GM18867 (cell line): Measurements from ENCODE around the gene TBX21.
"Not testable (repeated sequence)": the region's sequence is repeated elsewhere in the genome, so short reads cannot be mapped to it uniquely, and the experiment has no call there.

Experiments used
- ATAC-seq: cut with Tn5 transposase; IDR thresholded peaks from one replicate; pipeline ENCODE4 v1.9.1; 2021; ENCODE audit warnings: mild to moderate bottlenecking, moderate library complexity; ENCODE audit not compliant: unreplicated experiment

Gene TBX21

DNA sequence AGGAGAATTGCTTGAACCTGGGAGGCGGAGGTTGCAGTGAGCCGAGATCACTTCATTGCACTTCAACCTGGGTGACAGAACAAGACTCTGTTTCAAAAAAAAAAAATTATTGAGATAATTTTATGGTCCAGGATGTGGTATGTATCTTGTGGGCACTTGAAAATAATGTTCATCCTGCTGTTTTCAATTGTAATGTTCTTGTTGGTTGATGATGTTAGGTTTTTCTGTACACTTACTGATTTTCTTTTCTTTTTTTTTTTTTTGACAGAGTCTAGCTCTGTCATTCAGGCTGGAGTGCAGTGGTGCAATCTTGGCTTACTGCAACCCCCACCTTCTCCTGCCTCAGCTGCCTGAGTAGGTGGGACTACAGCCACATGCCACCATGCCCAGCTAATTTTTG lies 29.7 kb downstream of the TBX21 start:
- no peak for ATAC-seq

DNA sequence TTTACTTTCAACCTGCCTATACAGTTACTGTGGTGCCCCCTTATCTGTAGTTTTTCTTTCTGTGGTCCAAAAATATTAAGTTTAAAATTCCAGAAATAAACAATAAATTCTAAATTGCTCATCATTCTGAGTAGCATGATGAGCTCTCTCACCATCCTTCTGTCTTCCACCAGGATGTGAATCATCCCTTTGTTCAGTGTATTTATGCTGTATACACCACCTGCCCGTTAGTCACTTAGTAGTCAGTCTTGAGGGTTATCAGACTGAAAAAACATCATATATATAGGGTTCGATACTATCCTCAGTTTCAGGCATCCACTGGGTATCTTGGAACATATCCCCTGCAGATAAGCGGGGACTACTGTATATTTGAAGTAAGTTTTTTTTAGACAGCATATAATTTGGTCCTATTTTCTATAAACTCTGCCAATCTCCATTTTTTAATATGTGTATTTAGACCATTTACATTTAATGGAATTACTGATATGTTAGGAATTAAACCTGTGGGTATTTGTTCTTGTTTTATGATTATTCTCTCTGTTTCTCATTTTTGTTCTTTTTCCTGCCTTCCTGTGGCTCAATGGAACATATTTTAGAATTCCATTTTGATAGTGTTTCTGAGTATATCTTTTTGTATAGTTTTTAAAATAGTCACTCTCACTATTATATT lies 31.0 kb downstream of the TBX21 start:
- ATAC-seq: no peak

DNA sequence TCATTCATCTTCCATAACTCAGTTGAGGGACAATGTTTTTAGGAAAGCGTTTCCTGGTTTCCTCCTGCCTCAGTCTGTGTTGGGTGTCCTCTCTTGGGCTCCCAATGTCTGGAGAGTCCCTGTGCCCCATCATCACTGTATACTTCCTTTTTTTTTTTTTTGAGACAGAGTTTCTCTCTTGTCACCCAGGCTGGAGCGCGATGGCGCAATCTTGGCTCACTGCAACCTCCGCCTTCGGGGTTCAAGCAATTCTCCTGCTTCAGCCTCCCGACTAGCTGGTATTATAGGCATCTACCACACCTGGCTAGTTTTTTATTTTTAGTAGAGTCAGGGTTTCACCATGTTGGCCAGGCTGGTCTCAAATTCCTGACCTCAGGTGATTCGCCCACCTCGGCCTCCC lies 40.6 kb downstream of the TBX21 start:
- not testable (repeated sequence) for ATAC-seq

DNA sequence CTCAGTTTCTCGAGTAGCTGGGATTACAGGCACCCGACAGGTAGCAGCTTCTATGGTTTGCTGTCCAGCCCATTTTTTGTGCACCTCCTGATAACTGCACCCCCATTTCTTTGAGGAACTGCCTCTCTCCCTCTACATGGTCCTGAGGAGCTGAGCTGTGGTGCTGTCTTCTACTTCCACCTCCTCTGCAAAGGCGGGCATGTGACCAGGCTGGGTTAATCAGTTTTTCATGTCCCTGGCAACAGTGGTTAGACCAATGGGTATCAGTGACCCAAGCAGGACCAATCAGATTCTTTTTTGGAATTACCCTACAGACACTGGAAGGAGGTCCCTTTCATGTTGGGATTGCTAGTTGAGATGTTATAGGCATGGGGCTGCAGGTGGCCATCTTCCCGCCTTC lies 41.3 kb downstream of the TBX21 start:
- no peak for ATAC-seq

DNA sequence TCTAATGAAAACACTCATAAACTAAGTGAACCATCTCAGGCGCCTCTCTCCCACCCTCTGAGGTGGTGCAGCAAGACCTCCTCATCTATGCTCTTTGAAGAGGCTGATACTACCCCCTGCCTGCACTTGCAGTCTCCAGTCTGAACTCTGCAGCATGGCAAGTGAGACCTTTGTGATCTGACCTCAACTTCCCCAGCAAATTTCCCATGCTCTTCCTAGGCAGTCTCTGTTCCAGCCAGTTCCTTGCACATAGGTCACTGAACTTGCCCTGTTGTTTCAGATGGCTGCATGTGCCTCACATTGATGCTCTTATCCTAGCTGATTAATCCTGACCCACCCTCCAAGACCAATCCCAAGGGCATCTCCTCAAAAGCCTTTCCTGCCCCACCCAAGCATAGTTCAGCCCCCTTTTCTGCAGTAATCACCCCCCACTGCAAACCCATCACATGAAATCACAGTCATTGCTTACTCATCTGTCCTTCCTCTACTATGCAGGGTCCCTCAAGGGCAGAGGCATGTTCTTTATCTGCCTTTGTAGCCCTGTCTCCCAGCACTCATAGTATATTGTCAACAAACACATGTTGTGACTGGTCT lies 42.0 kb downstream of the TBX21 start:
- ATAC-seq: no peak

DNA sequence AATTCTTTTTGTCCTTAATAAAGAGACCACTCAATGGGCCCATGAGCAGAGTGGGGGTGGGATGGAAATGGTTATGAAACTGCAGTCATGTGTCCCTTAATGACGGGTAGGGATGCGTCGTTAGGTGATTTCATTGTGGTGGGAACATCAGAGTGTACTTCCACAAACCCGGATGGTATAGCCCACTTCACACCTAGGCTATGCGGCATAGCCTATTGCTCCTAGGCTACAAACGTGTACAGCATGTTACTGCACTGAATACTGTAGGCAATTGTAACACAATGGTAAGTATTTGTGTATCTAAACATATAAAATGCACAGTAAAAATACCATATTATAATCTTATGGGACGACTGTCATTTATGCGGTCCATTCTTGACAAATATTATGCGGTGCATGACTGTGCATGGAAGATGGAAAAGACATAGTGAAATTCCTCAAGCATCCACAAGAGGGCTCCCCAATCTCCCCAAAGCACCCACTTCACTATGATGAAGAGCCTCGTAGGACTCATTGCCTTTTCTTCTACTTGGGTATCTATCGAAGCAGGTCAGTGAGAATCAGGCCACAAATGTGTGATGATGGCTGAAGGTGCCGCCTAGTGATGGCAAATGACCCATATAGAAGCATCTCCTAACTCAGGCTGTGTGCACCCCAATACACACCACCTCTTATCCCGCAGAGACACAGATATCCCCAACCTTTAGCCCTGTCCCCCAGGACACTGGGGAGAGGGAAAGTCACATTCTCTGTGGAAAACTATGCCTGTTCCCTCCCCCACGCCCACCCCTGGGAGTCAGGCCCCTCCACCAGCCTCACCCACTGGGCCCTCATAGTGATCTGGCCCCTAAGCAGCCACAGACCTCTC lies 43.5 kb downstream of the TBX21 start:
- no peak for ATAC-seq

- no peak for ATAC-seq
These were observed 45.2 kb downstream of the TBX21 start for GRCh38 chr17:47778184-47778635.

DNA sequence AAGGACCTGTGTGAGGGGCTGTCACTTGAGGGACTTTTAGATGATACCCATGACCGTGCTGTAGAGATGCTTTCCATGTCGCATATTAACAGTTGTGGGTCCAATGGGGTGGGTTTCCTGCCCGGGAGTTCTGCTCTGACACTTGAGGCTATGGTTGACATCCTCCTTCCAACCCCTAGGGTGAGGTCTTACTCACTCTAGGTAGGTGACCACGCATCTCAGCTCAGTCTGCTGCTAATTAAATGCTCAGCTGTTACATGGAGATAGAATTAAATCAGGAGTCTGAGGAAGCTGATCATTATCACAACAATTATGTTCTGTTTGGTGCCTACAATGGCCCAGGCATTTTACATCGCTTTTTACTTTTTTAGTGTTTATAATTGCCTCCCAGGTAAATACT lies 48.4 kb downstream of the TBX21 start:
- no peak for ATAC-seq

GRCh38 chr17:47785538-47786123 lies 52.6 kb downstream of the TBX21 start:
- ATAC-seq: no peak

GRCh38 chr17:47789611-47790561 lies 56.9 kb downstream of the TBX21 start:
- ATAC-seq: no peak

DNA sequence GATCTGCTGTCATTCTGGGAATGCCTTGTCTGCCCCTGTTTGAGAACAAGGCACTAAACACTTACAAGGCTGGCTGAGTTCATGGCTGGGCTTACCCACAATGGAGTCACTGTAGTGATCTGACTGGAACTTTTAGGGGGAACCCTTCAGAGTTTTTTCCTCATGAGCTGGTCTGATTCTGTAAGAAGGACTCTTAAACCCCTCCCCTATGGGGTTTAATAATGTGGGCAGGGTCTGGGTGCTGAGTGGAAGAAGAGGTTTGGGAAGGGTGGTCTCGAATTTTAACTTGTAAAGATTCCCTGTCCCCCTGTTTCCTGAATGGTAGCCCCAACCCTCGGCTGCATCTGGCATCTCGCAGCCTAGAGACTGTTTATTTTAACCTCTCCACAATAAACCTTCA lies 58.0 kb downstream of the TBX21 start:
- ATAC-seq: no peak

GRCh38 chr17:47792457-47792856 lies 59.4 kb downstream of the TBX21 start:
- ATAC-seq: no peak

- no peak for ATAC-seq
These were observed 59.9 kb downstream of the TBX21 start for GRCh38 chr17:47792979-47793378.
